Vagina (tissue), 2 donors: Measurements from ENCODE around the gene CUX1.

Source experiments
- POLR2A ChIP-seq, 2 donors: fragments of 450-650 bp; IDR thresholded peaks; one replicate each; pipeline ENCODE4 v1.6.1; 2017; ENCODE audit warnings: antibody characterized with exemption in 2 of 2, mild to moderate bottlenecking in 2 of 2, moderate library complexity in 2 of 2
- TF ChIP-seq, protein P1 (sequence below), 3 experiments: fragments of 450-650 bp in 2 of 3; fragments of 200-600 bp in 1 of 3; sonication (generic) in 1 of 3; IDR thresholded peaks; one replicate each; pipeline ENCODE4 v1.5.1; 2017 to 2019; ENCODE audit warnings: antibody characterized with exemption in 3 of 3, mild to moderate bottlenecking in 2 of 3, moderate library complexity in 2 of 3

DNA sequence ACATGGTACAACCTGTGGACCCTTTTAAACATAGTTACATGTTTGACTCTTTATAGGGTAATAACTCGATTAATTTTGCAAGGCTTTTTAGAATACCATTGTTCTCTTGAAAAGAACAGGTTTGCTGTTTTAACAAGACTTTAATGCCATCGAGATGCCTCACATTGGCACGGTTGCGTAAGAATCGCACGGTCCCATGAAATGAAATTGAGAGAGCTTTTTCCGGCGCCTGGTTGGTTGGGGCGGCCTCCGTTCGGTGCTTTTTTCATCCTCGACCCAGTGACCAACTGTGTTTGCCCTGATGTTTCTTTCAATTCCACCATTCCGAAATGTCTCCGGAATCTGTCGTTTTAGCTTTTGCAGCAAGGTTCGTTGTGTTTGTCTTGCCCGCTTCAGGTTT lies 142.4 kb downstream of the CUX1 start:
- TF ChIP-seq, protein P1, sequence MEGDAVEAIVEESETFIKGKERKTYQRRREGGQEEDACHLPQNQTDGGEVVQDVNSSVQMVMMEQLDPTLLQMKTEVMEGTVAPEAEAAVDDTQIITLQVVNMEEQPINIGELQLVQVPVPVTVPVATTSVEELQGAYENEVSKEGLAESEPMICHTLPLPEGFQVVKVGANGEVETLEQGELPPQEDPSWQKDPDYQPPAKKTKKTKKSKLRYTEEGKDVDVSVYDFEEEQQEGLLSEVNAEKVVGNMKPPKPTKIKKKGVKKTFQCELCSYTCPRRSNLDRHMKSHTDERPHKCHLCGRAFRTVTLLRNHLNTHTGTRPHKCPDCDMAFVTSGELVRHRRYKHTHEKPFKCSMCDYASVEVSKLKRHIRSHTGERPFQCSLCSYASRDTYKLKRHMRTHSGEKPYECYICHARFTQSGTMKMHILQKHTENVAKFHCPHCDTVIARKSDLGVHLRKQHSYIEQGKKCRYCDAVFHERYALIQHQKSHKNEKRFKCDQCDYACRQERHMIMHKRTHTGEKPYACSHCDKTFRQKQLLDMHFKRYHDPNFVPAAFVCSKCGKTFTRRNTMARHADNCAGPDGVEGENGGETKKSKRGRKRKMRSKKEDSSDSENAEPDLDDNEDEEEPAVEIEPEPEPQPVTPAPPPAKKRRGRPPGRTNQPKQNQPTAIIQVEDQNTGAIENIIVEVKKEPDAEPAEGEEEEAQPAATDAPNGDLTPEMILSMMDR (IDR thresholded peaks at IDR 0.05): no peak
- TF ChIP-seq POLR2A (IDR thresholded peaks at IDR 0.05): no peak
